NCI-H2081 (cell line): Measurements from ENCODE around the gene KMO.

Experiments used
- DNase-seq, 2 experiments: peaks; one replicate each; lab custom pipeline; 2025; lab: John Stamatoyannopoulos, UW

Gene KMO

DNA sequence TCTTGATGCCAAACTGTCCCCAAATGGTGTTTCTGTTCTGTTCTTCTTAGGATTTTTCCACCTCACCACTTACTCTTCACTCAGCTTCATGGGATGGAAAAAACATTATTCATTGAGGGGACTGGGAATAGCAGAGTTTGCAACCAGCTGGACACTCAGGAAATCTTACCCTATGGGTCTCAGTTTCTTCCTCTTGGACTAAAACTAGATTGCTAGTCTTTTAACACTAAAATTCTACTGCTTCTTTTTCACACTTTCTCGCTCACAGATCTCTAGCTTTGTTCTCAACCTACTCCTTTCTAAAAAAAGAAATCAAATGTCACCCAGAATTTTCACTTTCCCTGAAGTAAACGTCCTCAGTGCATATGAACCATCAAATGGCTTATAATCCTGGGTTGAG, 4.8 kb downstream of the KMO start:
- DNase-seq = no peak

DNA sequence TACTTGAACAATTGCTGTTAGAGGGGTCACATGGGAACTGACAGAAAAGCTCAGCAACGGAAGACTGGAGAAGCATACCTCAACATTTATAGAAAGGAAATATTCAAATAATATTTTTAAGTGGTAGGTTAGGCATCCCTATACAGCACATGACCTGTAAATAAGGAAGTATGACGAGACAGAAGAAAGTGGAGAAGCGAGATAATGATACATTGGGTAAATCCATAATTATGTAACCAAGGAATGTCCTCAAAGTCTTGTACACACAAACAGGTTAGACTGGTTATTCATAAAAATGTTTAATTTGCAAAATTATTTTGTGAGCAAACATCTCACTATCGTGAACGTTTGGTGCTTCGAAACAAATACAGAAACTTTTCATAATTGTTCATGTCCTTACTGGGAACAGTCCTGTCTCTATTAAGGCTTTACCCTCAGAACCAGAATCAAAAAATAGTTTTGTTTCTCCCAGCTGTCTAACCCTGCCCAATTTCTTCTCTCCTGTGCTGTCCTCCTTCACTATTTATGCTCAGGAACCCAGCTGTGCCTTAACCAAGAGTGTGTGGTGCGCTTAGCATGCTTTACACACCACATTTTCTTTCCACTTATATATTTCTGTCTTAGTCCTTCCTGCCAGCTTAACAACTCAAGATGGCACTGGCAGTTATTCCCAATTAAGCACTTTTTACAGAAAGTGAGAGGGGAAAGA, 10.2 kb downstream of the KMO start:
- no peak for DNase-seq

DNA sequence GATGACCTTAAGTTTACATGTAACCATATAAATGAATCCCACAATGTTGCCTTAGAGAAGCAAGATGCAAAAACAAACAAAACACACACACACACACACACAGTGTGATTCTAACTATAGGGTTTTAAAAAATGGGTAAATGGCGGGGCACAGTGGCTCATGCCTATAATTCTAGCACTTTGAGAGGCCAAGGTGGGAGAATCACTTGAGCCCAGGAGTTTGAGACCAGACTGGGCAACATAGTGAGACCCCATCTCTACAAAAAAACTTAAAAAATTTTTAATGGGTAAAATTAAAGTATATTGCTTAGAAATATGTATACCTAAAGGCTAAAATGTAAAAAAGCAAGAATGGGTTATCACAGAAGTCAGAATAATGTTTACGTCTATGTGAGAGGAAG, 15.8 kb downstream of the KMO start:
- no peak for DNase-seq

DNA sequence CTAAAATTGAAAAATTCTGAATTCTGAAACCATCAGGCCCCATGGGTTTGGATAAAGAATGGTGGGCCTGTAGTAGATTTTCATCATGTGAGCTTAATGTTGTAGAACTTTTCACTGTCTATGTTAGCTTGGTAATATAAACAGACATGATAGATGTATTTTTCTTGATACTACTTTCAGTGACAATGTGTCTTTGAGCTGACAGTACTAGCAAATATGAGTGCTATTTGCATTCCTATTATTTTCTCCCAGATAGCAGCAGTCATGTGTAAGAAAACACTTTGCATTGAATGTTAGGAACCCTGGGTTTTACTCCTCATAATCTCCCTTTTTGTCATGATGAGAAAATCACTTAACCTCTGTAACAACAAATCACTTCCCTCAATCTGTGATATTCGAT, 18.1 kb downstream of the KMO start:
- no peak for DNase-seq

DNA sequence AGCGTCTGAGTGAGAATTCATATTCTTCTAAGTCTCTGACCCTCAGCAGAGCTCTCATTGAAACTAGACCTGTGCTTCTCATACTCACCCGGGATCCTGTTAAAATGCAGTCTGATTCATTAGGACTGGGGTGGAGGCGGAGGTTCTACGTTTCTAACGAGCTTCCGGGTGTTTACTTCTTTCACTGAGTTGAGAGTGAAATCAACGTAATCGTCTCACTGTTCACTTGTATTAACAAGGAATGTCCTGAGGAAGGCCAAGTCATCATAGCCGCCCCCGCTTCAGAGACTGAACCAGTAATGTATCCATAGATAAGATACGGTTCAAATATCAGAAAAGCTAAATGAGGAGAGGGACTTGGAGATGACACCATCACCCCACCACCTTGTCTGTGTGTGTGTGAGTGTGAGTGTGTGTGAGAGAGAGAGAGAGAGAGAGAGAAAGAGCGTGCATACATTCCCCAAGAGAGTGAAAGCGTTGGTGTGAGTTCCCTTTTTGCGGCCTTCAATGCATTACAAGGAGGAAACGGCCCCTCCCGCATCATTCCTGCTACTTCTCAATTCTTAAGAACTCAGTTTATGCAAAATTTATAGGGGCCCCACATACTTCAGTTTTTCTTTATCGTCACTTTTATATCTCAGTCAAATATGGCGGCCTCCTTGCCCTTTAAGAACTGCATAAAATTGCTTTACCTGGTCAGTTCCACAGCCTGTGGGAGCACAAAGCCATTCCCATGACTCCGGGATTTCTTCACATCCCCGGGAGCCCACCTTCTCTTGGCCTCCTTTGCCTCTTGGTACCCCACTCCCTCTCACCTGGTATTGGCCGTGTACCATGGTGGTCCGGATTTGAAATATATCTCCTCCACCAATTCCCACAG, 19.8 kb downstream of the KMO start:
- no peak for DNase-seq

DNA sequence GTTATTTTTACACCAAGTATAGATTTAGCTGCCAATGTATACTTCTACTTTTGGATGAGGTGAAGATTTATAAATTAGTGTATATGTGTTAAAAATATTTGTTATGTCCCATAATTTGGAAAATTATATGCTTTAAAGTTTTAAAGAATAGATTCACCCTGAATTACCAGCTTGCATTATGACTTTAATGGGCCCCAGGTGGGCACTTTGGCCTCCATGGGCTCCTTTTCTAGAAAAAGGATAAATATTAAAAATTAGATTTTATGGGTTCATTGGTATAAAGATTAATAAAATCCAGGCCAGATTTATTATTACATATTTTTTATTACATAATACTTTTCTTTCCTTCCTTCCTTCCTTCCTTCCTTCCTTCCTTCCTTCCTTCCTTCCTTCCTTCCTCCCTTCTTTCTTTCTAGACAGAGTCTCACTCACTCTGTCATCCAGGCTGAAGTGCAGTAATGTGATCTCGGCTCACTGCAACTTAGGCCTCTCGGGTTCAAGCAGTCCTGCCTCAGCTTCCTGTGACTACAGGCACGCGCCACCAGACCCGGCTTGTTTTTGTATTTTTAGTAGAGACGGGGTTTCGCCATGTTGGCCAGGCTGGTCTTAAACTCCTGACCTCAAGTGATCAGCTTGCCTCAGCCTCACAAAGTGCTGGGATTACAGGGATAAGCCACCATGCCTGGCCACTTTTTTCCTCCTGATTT, 21.9 kb downstream of the KMO start:
- DNase-seq = no peak

DNA sequence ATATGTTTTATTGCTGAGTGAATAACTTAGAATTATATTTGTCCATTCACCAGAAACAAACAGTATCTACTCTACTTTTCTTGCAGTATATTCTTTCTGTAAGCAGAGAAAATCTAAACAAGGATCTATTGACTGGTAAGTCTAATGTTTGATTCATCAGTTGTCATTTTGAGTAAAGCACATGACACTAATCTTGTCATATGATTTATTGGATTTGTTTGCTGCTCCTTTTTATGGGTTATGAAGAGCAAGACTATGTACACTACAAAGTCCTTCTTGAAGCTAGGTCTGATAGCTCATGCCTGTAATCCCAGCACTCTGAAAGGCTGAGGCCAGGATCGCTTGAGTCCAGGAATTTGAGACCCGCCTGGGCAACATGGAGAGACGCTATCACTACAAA, 23.3 kb downstream of the KMO start:
- DNase-seq = no peak

DNA sequence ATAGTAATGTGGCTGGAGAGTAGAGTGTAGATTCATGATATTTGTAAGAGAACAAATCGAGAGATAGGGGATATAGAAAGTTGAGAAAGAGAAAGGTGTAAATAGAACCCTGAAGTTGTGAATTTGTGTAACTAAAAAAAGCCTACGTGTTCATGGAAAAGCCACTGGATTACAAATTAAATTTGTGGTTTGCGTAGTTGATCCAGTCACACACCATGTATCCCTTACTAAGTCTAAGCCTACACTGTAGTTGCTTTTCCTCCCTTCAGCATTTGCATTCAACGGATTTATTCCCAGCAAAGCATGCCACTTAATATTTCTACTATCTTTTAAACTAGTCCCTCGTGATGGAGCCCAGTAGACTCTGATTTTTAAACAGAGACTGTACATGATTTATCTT, 24.9 kb downstream of the KMO start:
- DNase-seq = no peak

DNA sequence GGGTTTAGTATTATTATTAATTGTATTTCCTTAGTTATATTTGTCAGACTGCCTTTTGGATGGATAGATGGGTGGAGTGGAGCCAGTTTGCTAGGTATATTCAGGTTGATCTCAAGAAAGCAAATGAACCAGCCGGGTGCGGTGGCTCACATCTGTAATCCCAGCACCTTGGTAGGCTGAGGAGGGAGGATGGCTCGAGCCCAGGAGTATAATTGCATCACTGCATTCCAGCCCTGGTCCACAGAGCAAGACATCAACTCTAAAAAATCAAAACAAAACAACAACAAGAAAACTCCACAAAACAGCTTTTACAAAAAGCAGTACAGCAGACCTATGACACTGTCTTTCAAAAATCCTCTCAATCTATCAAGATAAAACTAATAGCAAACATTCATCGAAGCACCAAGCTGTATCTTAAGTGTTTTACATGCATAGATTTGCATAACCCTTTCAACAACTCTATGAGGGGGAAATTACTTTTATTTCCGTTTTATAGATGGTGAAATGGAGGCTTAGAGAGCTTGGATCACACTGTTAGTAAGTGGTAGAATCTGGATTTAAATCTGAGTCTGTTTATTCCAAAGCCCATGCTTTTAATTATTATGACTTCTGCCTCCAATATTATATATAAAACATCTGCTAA, 25.5 kb downstream of the KMO start:
- no peak for DNase-seq

DNA sequence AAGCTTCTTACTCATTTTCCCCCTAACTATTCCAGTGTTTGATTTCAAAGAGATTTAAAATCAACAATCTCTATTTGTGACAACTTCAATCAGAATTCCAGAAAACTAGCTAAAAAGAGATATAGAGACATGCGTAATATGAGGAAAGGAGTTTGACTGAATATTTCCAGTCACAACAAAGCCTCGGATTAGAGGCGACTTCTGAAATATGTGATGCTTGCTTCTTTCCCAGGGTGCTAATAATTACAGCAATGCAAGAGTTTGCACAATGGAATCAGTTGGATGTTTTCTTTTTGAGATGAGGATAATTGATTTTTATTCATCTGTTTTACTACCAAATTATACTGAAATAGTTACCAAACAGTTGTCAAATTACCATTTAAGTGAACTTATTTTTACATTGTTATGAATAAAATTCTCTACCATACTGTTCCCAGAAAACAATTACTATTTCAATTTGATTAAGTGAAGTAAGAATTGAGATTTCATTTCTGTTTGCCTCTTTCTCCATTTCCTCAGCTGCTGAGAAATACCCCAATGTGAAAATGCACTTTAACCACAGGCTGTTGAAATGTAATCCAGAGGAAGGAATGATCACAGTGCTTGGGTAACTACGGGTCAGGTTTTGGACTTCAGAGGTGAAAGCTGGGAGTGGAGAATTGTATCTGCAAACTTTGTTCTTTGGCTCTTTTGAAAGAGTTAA, 28.1 kb downstream of the KMO start:
- DNase-seq = no peak

DNA sequence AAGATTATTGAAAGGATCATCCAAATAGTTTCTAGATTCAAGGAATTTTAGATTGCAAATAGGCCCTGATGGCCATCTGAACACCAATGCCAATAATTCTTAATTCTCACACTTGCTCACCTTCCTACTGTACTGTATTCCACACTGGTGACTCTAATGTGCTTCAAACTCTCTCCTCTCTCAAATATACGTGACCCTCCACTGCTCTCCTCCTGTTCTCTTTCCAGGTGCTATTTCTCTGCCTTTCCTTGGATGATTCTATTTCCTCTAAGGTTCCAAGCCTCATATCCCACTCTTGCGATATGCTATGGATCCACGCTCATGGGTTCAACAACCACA, 28.6 kb downstream of the KMO start:
- no peak for DNase-seq

DNA sequence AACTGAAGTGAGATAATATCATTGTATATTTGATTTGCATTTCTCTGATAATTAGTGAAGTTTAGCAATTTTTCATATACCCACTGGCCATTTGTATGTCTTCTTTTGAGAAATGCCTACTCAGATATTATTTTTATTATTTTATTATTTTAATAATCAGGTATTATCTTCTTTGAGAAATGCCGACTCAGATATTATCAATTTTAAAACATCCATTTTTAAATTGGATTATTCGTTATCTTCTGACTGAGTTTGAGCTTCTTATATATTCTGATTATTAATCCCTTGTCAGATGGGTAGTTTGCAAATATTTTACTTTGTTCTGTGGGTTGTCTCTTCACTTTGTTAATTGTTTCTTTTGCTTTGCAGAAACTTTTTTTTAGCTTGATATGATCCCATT, 37.7 kb downstream of the KMO start:
- no peak for DNase-seq

DNA sequence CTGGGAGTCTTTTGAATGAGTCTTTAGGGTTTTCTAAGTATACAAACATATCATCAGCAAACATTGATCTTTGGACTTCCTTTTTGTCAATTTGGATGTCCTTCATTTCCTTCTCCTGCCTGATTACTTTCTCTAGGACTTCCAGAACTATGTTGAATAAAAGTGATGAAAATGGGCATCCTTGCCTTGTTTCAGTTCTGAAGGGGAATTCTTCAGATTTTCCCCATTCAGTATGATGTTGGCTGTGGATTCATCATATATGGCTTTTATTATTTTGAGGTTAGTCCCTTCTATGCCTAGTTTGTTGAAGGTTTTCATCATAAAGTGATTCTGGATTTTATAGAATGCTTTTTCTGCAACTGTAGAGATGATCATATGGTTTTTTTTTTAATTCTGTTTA, 42.0 kb downstream of the KMO start:
- DNase-seq = no peak

DNA sequence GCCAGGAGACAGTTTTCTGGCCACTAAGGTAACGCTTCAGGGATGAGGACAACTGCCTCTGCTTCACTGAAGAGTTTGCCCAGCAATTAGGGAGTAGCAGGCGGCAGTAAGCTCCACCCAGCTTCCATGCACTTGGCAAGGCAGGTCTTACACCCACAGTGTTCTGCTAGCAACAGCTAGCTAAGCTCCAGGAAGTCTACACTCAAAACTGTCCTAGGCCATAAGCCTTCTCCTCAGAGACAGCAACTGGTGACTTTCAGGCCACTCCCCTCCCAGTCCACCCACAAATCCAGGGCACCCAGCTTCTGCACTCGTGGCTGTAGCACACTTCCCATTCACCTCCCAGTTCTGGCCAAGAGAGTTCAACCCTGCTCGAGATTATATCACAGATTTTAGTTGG, 47.3 kb downstream of the KMO start:
- peak in 1 of 2 experiments; percentile 15 for DNase-seq

DNA sequence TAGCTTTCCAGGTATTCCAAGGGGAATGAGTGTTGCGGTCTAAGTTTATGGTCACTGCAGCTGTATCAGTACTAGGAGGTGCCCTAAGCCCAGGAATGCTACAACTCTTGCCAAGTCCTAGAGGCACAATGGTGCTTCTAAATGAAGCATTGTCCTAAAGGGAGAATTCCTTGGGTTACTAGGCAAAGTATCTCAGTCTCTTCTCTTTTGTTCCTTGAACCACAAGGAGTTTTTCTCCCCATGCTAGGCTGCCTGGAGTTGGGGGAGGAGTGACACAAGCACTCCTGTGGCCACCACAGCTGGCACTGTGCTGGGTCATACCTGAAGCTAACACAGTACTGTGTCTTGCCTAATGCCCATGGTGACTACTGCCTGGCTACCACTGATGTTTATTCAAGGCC, 50.7 kb downstream of the KMO start:
- no peak for DNase-seq

DNA sequence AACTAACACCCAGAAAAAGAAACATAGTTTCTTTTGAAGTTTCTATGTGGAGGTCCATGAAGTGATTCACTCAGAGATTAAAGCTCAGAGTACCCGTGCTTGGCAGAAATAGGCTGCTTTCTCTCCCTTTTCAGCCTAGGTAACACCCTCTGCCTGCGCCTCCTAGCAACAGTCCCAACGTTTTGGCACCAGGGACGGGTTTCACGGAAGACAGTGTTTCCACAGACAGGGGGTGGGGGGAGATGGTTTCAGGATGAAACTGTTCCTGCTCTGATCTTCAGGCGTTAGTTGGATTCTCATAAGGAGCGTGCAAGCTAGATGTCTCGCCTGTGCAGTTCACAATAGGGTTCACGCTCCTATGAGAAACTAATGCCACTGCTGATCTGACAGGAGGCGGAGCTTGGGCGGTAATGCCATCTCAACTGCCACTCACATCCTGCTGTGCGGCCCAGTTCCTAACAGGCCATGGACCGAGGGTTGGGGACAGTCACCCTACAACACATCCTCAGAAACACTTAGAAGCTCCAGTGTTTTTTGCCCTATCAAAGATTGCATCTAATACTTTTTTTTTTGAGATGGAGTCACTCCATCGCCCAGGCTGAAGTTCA, 54.8 kb downstream of the KMO start:
- DNase-seq = no peak

DNA sequence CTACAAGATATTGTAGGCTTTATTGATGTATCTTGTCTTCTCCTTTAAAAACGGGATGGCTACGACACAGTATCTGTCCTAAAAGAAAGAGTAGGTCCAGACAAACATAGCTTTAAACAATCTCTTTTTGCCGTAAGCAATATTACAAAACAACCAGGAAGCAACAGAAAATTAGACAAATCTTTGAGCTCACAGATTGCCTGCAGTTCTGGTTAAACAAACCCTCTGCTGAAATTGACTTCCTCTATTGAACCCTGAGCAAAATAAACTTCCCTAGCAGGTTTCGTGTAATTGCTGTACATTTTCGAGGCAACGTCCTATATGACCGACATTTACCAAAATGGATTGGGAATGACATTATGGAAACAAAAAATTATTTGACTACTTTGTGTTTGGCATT, 57.3 kb downstream of the KMO start:
- peak; percentile 52 to 71 for DNase-seq

DNA sequence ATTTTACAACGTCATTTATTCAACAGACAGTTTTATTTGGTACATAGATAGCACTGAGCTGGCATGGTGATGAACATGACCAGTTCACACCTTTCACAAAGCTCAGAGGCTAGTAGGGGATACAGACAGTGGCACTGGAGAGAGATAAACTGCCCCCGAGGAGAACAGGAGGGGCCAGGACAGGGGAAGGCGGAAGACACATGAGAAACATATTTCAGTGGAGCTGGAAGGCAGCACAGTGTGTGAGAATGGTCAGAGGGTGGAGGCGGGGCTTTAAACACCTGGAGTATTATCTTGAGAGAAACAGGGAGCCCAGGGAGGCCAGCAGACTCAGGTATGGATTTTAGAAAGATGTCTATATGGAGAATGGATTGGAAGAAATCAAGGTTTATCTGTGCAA, 58.5 kb downstream of the KMO start:
- DNase-seq = no peak

DNA sequence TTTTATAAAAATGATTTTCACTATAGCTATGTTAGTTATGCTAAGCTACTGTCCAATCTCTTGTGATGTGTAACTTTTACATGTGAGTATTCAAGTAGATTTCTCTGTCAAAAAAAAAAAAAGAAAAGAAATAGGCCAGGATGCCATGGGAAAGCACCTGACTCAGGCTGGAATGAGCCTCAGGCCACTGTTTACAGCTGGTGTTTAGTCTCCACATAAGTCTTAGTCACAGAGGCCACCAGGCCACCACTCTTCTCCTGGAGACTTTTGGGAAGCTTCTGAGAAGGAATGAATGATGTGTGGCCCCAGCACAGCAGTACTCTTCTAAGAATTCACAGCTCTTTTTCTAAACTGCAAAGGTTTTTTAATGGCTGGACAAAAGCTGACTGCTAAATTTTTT, 59.1 kb downstream of the KMO start:
- no peak for DNase-seq

DNA sequence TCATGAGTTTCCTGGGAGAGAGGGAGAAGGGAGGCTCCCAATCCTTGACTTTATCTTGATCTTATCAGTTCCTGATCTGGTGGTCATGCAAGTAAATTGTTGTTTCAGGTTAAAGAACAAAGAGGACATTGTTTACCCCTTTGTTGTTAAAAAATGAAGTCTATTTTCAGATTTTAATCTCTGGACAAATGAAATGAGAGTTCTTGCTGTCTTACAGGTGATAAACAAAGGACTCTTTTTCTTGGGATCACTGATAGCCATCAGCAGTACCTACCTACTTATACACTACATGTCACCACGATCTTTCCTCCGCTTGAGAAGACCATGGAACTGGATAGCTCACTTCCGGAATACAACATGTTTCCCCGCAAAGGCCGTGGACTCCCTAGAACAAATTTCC, 59.6 kb downstream of the KMO start:
- no peak for DNase-seq

DNA sequence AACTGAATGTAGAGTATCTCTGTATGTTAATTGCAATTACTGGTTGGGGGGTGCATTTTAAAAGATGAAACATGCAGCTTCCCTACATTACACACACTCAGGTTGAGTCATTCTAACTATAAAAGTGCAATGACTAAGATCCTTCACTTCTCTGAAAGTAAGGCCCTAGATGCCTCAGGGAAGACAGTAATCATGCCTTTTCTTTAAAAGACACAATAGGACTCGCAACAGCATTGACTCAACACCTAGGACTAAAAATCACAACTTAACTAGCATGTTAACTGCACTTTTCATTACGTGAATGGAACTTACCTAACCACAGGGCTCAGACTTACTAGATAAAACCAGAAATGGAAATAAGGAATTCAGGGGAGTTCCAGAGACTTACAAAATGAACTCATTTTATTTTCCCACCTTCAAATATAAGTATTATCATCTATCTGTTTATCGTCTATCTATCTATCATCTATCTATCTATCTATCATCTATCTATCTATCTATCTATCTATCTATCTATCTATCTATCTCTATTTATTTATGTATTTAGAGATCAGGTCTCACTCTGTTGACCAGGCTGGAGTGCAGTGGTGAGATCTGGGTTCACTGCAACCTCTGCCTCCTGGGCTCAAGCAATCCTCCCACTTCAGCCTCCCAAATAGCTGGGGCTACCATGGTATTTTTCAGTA, 60.2 kb downstream of the KMO start:
- no peak for DNase-seq
